BLaER1 (cell line): ENCODE data around the gene ITGA11.

Experiments used
- H3K27ac ChIP-seq: shearing (Covaris generic); formaldehyde crosslinking; 2 replicates; pipeline ENCODE4 v1.8.1; 2022
- H3K27me3 ChIP-seq: shearing (Covaris generic); formaldehyde crosslinking; 2 replicates; pipeline ENCODE4 v1.8.1; 2022
- H3K36me3 ChIP-seq: shearing (Covaris generic); formaldehyde crosslinking; 2 replicates; pipeline ENCODE4 v1.8.1; 2022
- H3K4me1 ChIP-seq: shearing (Covaris generic); formaldehyde crosslinking; 2 replicates; pipeline ENCODE4 v1.8.1; 2022
- H3K4me2 ChIP-seq: shearing (Covaris generic); formaldehyde crosslinking; 2 replicates; pipeline ENCODE4 v1.8.1; 2022
- H3K4me3 ChIP-seq: shearing (Covaris generic); formaldehyde crosslinking; 2 replicates; pipeline ENCODE4 v1.8.1; 2022
- H3K9ac ChIP-seq: shearing (Covaris generic); formaldehyde crosslinking; 2 replicates; pipeline ENCODE4 v1.8.1; 2022
- H3K9me3 ChIP-seq: shearing (Covaris generic); formaldehyde crosslinking; 2 replicates; pipeline ENCODE4 v1.8.1; 2022
- H4K20me1 ChIP-seq: shearing (Covaris generic); formaldehyde crosslinking; 2 replicates; pipeline ENCODE4 v1.8.1; 2022
- Cebpa-rat ChIP-seq: shearing (Covaris generic); IDR thresholded peaks from 2 replicates; pipeline ENCODE4 v1.8.1; 2022

Gene ITGA11

DNA sequence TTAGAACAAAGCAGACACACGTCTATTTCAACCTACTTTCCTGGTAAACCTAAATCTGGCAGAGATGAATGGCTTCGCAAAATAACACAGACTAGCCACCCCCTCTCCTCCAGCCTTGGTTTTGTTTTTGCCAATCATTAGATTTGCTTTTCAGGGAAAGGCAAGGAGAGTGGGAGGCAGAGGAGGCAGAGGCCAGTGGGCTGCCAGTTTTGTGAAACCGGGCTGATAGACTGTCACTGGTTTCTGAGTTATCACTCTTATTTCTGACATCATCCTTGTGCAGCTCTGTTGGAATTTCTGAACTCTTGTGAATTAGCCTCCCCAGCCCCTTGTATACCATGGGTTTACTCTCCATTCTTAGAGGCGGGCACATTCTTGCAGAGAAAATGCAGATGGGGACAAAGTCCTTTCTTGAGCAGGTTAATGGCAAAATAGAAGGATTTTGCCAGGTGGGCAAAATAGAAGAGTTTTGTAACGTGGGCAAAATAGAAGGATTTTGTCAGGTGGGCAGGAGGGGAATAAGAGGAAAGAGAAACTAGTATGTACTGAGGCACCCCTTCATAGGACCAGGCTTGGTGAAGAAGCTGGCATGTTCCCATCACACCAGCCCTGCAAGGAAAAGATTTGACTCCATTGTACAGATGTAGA lies 157.6 kb downstream of the ITGA11 start:
- H3K27me3 ChIP-seq: no peaks in the 10 kb centered on the region
- H3K4me3 ChIP-seq: no peak overlapping the region
- no peak overlapping the region for H3K9ac ChIP-seq
- H3K36me3 ChIP-seq: no peaks in the 10 kb centered on the region
- H3K27ac ChIP-seq: no peak overlapping the region
- peaks cover 12% of the 10 kb centered on the region for H4K20me1 ChIP-seq
- TF ChIP-seq Cebpa-rat: no peak
- no peaks in the 10 kb centered on the region for H3K9me3 ChIP-seq
- no peak overlapping the region for H3K4me2 ChIP-seq
- peaks cover 13% of the 10 kb centered on the region for H3K4me1 ChIP-seq

GRCh38 chr15:68272721-68273271 lies 159.2 kb downstream of the ITGA11 start:
- H3K36me3 ChIP-seq: no peaks in the 10 kb centered on the region
- no peak overlapping the region for H3K4me3 ChIP-seq
- no peaks in the 10 kb centered on the region for H3K27me3 ChIP-seq
- TF ChIP-seq Cebpa-rat: no peak
- no peaks in the 10 kb centered on the region for H3K9me3 ChIP-seq
- peaks cover 10% of the 10 kb centered on the region for H3K4me1 ChIP-seq
- no peak overlapping the region for H3K27ac ChIP-seq
- H4K20me1 ChIP-seq: no peaks in the 10 kb centered on the region
- no peak overlapping the region for H3K4me2 ChIP-seq
- H3K9ac ChIP-seq: no peak overlapping the region

- H3K27ac ChIP-seq: no peak overlapping the region
Observed at GRCh38 chr15:68271854-68272471, 160.0 kb downstream of the ITGA11 start.

GRCh38 chr15:68268405-68268804 lies 163.6 kb downstream of the ITGA11 start:
- Histone ChIP-seq H3K27me3 (no peaks in the 10 kb centered on the region), H3K9me3 (no peaks in the 10 kb centered on the region), H3K36me3 (no peaks in the 10 kb centered on the region), H3K4me3 (no peak overlapping the region), H3K9ac (no peak overlapping the region), H3K27ac (no peak overlapping the region), H4K20me1 (no peaks in the 10 kb centered on the region), H3K4me2 (no peak overlapping the region), H3K4me1 (no peaks in the 10 kb centered on the region)
- no peak for TF ChIP-seq Cebpa-rat

More at GRCh38 chr15:68271854-68272471, 160.0 kb downstream of the ITGA11 start:
- Histone ChIP-seq H3K9ac (no peak overlapping the region), H3K36me3 (no peaks in the 10 kb centered on the region), H3K27me3 (no peaks in the 10 kb centered on the region), H3K9me3 (no peaks in the 10 kb centered on the region), H3K4me1 (peaks cover 9% of the 10 kb centered on the region), H3K4me2 (no peak overlapping the region), H4K20me1 (no peaks in the 10 kb centered on the region), H3K4me3 (no peak overlapping the region)
- TF ChIP-seq Cebpa-rat: no peak

DNA sequence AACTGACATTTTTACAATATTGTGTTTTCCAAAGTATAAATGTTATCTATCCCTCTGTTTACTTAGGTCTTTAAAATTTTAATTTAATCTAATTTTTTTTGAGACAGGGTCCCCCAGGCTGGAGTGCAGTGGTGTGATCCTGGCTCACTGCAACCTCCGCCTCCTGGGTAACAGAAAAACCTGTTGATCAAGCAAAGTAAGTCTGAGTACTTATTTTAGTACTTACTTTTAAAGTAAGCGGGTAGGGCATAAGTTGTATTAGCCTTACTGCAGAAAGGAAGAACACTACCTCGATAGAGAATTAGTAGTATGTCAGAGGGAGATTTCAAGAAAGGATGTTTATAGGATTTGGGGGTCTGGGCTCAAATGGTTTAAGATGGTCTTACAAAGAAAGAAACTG lies 166.3 kb downstream of the ITGA11 start:
- Histone ChIP-seq H3K27ac (no peak overlapping the region), H3K4me1 (no peaks in the 10 kb centered on the region), H3K36me3 (no peaks in the 10 kb centered on the region), H4K20me1 (no peaks in the 10 kb centered on the region), H3K4me2 (no peak overlapping the region), H3K9ac (no peak overlapping the region), H3K9me3 (no peaks in the 10 kb centered on the region), H3K4me3 (no peak overlapping the region), H3K27me3 (no peaks in the 10 kb centered on the region)
- no peak for TF ChIP-seq Cebpa-rat

DNA sequence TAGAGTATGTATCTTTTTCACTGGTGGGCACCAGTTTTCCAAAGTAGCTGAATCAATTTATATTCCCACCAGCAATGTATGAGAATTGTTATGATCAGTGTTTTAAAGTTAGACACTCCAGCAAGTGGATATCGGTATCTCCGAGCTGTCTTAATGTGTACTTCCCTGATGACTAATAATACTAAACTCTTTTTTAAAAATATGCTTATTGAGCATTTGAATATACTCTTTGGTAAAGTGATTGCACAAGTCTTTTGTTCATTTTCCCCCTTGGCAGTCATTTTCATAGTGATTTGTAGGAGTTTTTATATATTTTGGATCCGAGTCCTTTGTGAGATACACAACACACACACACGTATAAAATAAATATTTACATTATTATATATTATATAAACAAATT lies 166.9 kb downstream of the ITGA11 start:
- no peak overlapping the region for H3K4me3 ChIP-seq
- H4K20me1 ChIP-seq: no peaks in the 10 kb centered on the region
- H3K4me2 ChIP-seq: no peak overlapping the region
- H3K9me3 ChIP-seq: no peaks in the 10 kb centered on the region
- H3K27me3 ChIP-seq: no peaks in the 10 kb centered on the region
- no peaks in the 10 kb centered on the region for H3K36me3 ChIP-seq
- H3K4me1 ChIP-seq: no peaks in the 10 kb centered on the region
- TF ChIP-seq Cebpa-rat: no peak
- H3K27ac ChIP-seq: no peak overlapping the region
- no peak overlapping the region for H3K9ac ChIP-seq

- H3K4me3 ChIP-seq: no peak overlapping the region
- no peaks in the 10 kb centered on the region for H3K36me3 ChIP-seq
- no peaks in the 10 kb centered on the region for H3K27me3 ChIP-seq
- no peak overlapping the region for H3K9ac ChIP-seq
- 0 out of 2 replicates have a peak, but pooled peaks cover 5% of the 10 kb centered on the region for H3K4me1 ChIP-seq
- H4K20me1 ChIP-seq: no peaks in the 10 kb centered on the region
- no peak overlapping the region for H3K27ac ChIP-seq
- no peaks in the 10 kb centered on the region for H3K9me3 ChIP-seq
- H3K4me2 ChIP-seq: no peak overlapping the region
- TF ChIP-seq Cebpa-rat: no peak
Observed at GRCh38 chr15:68264282-68264681, 167.7 kb downstream of the ITGA11 start.

DNA sequence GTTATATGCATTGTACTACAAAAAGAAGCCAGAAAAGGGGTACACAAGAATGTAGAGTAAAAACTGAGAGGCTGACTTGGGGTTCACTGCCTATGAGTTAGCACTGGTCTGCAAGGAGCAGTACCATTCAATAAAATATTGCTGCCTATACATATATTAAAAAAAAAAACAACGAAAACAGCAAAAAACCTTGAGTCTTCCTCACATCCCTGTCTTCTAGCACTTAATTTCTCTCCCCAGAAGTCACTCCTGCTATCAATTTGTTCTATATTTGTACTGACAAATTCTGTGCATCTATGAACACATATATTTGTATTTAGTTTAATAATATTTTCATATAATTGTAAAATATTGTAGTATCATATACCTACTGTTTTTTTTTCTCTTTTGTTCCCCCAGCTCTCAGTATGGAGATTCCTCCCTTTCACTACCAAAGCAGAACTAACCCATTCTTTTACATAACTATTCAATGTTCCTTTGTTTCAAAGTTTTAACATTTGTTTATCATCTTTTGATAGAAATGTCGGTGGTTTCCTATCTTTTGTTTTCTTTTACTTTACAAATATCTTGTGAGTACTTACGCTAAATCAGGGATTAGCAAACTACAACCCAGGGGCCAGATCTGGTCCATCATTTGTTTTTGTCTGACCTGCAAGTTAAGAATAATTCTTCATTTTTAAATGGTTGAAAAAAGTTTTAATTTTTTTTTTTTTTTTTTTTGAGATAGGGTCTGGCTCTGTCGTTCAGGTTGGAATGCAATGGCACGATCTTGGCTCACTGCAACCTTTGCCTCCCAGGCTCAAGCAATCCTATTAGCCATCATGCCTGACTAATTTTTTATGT lies 169.2 kb downstream of the ITGA11 start:
- no peak for TF ChIP-seq Cebpa-rat
- H3K27me3 ChIP-seq: no peaks in the 10 kb centered on the region
- no peaks in the 10 kb centered on the region for H3K36me3 ChIP-seq
- no peaks in the 10 kb centered on the region for H4K20me1 ChIP-seq
- no peak overlapping the region for H3K27ac ChIP-seq
- no peaks in the 10 kb centered on the region for H3K9me3 ChIP-seq
- H3K4me2 ChIP-seq: no peak overlapping the region
- 0 out of 2 replicates have a peak, but pooled peaks cover 5% of the 10 kb centered on the region for H3K4me1 ChIP-seq
- H3K4me3 ChIP-seq: no peak overlapping the region
- H3K9ac ChIP-seq: no peak overlapping the region

DNA sequence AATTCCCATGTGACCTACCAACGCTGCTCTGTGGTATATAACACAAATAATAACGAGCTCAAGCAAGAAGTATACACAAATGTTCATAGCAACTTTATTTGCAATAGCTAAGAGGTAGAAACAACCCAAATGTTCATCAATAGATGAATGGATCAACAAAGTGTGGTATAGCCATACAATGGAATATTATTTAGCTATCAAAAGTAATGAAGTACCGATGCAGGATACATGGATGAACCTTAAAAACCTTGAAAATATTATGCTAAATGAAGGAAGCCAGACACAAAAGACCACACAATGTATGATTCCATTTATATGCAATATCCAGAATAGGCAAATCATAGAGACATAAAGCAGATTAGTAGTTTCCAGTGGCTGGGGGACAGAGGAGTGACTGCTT lies 170.0 kb downstream of the ITGA11 start:
- no peak overlapping the region for H3K4me2 ChIP-seq

GRCh38 chr15:68261241-68261640 lies 170.7 kb downstream of the ITGA11 start:
- TF ChIP-seq Cebpa-rat: no peak
- no peak overlapping the region for H3K4me2 ChIP-seq
- no peaks in the 10 kb centered on the region for H3K27me3 ChIP-seq
- H3K9ac ChIP-seq: no peak overlapping the region
- peaks cover 17% of the 10 kb centered on the region for H3K4me1 ChIP-seq
- no peaks in the 10 kb centered on the region for H3K9me3 ChIP-seq
- no peak overlapping the region for H3K4me3 ChIP-seq
- no peaks in the 10 kb centered on the region for H3K36me3 ChIP-seq
- no peaks in the 10 kb centered on the region for H4K20me1 ChIP-seq
- no peak overlapping the region for H3K27ac ChIP-seq

More for the DNA sequence above, 170.0 kb downstream of the ITGA11 start:
- H4K20me1 ChIP-seq: no peaks in the 10 kb centered on the region
- H3K36me3 ChIP-seq: no peaks in the 10 kb centered on the region
- H3K9me3 ChIP-seq: no peaks in the 10 kb centered on the region
- no peak overlapping the region for H3K9ac ChIP-seq
- H3K27me3 ChIP-seq: no peaks in the 10 kb centered on the region
- no peak overlapping the region for H3K27ac ChIP-seq
- no peak overlapping the region for H3K4me3 ChIP-seq
- H3K4me1 ChIP-seq: peaks cover 11% of the 10 kb centered on the region
- no peak for TF ChIP-seq Cebpa-rat
